GM23248 (cell line): ENCODE data around the gene SUSD3. TPM values are rescaled to one million over a fixed set of nuclear protein-coding genes. Genes with fewer than 3 reads are reported as not detected.

Source experiments
- DNase-seq: peaks from one replicate; pipeline ENCODE4 v3.0.0-alpha.2; 2015
- H2AFZ ChIP-seq: fragments of 200-600 bp; sonication (generic); 2 replicates; pipeline ENCODE4 v1.6.1; 2016; ENCODE audit warnings: antibody characterized with exemption
- H3F3A ChIP-seq: fragments of 200-600 bp; sonication (generic); 2 replicates; pipeline ENCODE4 v1.6.1; 2016; ENCODE audit warnings: mild to moderate bottlenecking, antibody characterized with exemption, mixed run types; ENCODE audit not compliant: insufficient read depth
- H3K27ac ChIP-seq: fragments of 200-600 bp; sonication (generic); 2 replicates; pipeline ENCODE4 v1.5.1; 2016; ENCODE audit warnings: mild to moderate bottlenecking
- H3K27me3 ChIP-seq: fragments of 200-600 bp; sonication (generic); replicated peaks from 2 replicates; pipeline ENCODE4 v1.6.1; 2016; ENCODE audit warnings: mild to moderate bottlenecking; ENCODE audit not compliant: insufficient read depth
- H3K36me3 ChIP-seq: fragments of 200-600 bp; sonication (generic); 2 replicates; pipeline ENCODE4 v1.6.1; 2016; ENCODE audit warnings: low read depth, mild to moderate bottlenecking
- H3K4me1 ChIP-seq: fragments of 200-600 bp; sonication (generic); 2 replicates; pipeline ENCODE4 v1.6.1; 2016; ENCODE audit warnings: mild to moderate bottlenecking; ENCODE audit not compliant: insufficient read depth
- H3K4me2 ChIP-seq: fragments of 200-600 bp; sonication (generic); one replicate; pipeline ENCODE4 v1.6.1; 2016; ENCODE audit warnings: mild to moderate bottlenecking; ENCODE audit not compliant: unreplicated experiment
- H3K4me3 ChIP-seq: fragments of 200-600 bp; sonication (generic); 2 replicates; pipeline ENCODE4 v1.5.1; 2016; ENCODE audit warnings: mild to moderate bottlenecking
- H3K79me2 ChIP-seq: fragments of 200-600 bp; sonication (generic); 2 replicates; pipeline ENCODE4 v1.6.1; 2016; ENCODE audit warnings: mild to moderate bottlenecking; ENCODE audit not compliant: insufficient read depth
- H3K9ac ChIP-seq: fragments of 200-600 bp; sonication (generic); 2 replicates; pipeline ENCODE4 v1.6.1; 2016; ENCODE audit warnings: mild to moderate bottlenecking
- H3K9me2 ChIP-seq: fragments of 200-600 bp; sonication (generic); 2 replicates; pipeline ENCODE4 v1.6.1; 2016; ENCODE audit warnings: mixed run types, mild to moderate bottlenecking, moderate library complexity; ENCODE audit not compliant: insufficient read depth
- H3K9me3 ChIP-seq: fragments of 200-600 bp; sonication (generic); one replicate; pipeline ENCODE4 v1.6.1; 2017; ENCODE audit warnings: low read depth
- H4K20me1 ChIP-seq: fragments of 200-600 bp; sonication (generic); 2 replicates; pipeline ENCODE4 v1.6.0; 2016; ENCODE audit not compliant: insufficient read depth
- EZH2 ChIP-seq: fragments of 200-600 bp; sonication (generic); IDR thresholded peaks from 2 replicates; pipeline ENCODE4 v1.6.1; 2018; ENCODE audit warnings: antibody characterized with exemption, mild to moderate bottlenecking; ENCODE audit not compliant: insufficient read depth, poor library complexity, severe bottlenecking
- EZH2phosphoT487 ChIP-seq: fragments of 200-600 bp; sonication (generic); IDR thresholded peaks from 2 replicates; pipeline ENCODE4 v1.6.1; 2018; ENCODE audit warnings: antibody characterized with exemption, moderate library complexity, mild to moderate bottlenecking, low read depth; ENCODE audit not compliant: insufficient read depth
- WGBS, 2 experiments: methylation state at CpG; one replicate each; pipeline ENCODE4 v1.1.6; 2015 to 2017; ENCODE audit warnings: low lambda C conversion rate in 2 of 2, low coverage in 1 of 2; ENCODE audit errors: missing lambda C conversion rate in 2 of 2; 5-methylcytosine and 5-hydroxymethylcytosine counted together
- in situ Hi-C: fragments of 300-500 bp; cut with MboI; formaldehyde crosslinking; loops from 2 replicates; pipeline ENCODE4 v1.15.0; 2020
- polyA plus RNA-seq: library from polyadenylated mRNA; unstranded; fragments of >200 nt; fragmentation: Nextera tagmentation; extraction: Ambion mirVana; gene quantifications from 2 replicates; pipeline ENCODE4 v1.2.1, GENCODE V29; 2016
- total RNA-seq: library from RNA; depleted of rRNA; stranded (reverse); fragments of >200 nt; shearing (Covaris generic); gene quantifications from 2 replicates; pipeline ENCODE4 v1.2.3, GENCODE V29; 2014

SUSD3 gene
- total and polyA plus RNA-seq, 2 experiments from 2014 or later, result 0.43 TPM; not detected in 1

- Histone ChIP-seq H3K27ac (no peak overlapping the region), H3F3A (no peaks in the 10 kb centered on the region), H3K27me3 (no peaks in the 10 kb centered on the region), H4K20me1 (no peaks in the 10 kb centered on the region), H3K4me3 (no peak overlapping the region), H3K9me3 (no peaks in the 10 kb centered on the region), H3K9me2 (no peaks in the 10 kb centered on the region), H3K79me2 (0 out of 2 replicates have a peak, but pooled peaks cover 9% of the 10 kb centered on the region), H3K4me1 (peaks cover 11% of the 10 kb centered on the region), H2AFZ (no peak overlapping the region), H3K36me3 (no peaks in the 10 kb centered on the region), H3K4me2 (no peak overlapping the region), H3K9ac (no peak overlapping the region)
- DNase-seq, result no peak
- in situ Hi-C loops, result no loop called here
- TF ChIP-seq EZH2 (no peak), EZH2phosphoT487 (no peak)
- WGBS, 2 experiments, result 85 to 86% methylated on average over 14 of the region's 14 CpGs
These were observed 69.7 kb downstream of the SUSD3 start for GRCh38 chr9:93128011-93128714.

DNA sequence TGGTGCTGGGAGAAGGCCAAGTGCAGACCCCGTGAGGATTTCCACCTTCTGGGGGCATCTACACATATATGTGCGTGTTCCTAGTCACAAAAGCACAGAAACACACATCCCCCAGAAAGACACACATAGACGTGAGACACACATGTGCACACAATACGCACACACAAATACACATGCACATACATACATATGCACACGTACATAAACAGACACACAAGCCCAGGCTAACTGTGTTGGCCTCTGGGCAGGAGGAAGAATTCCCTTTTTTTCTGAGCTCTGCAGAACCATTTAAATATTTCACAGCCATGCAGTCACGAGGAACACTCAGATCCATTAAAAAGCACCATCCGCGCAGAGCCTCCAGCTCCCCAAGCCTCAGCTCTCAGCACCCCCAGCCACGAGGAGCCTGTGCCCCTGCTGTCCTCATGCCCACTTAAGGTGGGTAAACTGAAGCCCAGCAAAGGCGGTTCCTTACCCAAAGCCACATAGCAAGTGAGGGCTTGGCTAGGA lies 70.3 kb downstream of the SUSD3 start:
- Histone ChIP-seq H3K9ac (no peak overlapping the region), H3K27me3 (no peaks in the 10 kb centered on the region), H3K9me3 (no peaks in the 10 kb centered on the region), H3K9me2 (no peaks in the 10 kb centered on the region), H3F3A (no peaks in the 10 kb centered on the region), H2AFZ (no peak overlapping the region), H3K36me3 (no peaks in the 10 kb centered on the region), H4K20me1 (no peaks in the 10 kb centered on the region), H3K4me1 (peaks cover 13% of the 10 kb centered on the region), H3K79me2 (0 out of 2 replicates have a peak, but pooled peaks cover 9% of the 10 kb centered on the region), H3K4me2 (no peak overlapping the region), H3K4me3 (no peak overlapping the region), H3K27ac (no peak overlapping the region)
- WGBS, 2 experiments, result 88 to 93% methylated on average over 10 of the region's 10 CpGs
- no peak for TF ChIP-seq EZH2
- no peak for TF ChIP-seq EZH2phosphoT487
- DNase-seq, result no peak
- in situ Hi-C loops, result no loop called here

- WGBS, 2 experiments, result 64 to 78% methylated on average over 5 to 8 of the region's 8 CpGs
- Histone ChIP-seq H3F3A (no peaks in the 10 kb centered on the region), H3K9me3 (no peaks in the 10 kb centered on the region), H3K9me2 (no peaks in the 10 kb centered on the region), H3K4me2 (no peak overlapping the region), H2AFZ (no peak overlapping the region), H4K20me1 (no peaks in the 10 kb centered on the region), H3K4me3 (no peak overlapping the region), H3K36me3 (no peaks in the 10 kb centered on the region), H3K27ac (no peak overlapping the region), H3K9ac (no peak overlapping the region), H3K27me3 (no peaks in the 10 kb centered on the region), H3K4me1 (peaks cover 13% of the 10 kb centered on the region), H3K79me2 (0 out of 2 replicates have a peak, but pooled peaks cover 9% of the 10 kb centered on the region)
- DNase-seq, result no peak
- TF ChIP-seq EZH2, result no peak
- TF ChIP-seq EZH2phosphoT487, result no peak
- in situ Hi-C loops, result no loop called here
These were observed 70.8 kb downstream of the SUSD3 start for GRCh38 chr9:93129286-93129685.

DNA sequence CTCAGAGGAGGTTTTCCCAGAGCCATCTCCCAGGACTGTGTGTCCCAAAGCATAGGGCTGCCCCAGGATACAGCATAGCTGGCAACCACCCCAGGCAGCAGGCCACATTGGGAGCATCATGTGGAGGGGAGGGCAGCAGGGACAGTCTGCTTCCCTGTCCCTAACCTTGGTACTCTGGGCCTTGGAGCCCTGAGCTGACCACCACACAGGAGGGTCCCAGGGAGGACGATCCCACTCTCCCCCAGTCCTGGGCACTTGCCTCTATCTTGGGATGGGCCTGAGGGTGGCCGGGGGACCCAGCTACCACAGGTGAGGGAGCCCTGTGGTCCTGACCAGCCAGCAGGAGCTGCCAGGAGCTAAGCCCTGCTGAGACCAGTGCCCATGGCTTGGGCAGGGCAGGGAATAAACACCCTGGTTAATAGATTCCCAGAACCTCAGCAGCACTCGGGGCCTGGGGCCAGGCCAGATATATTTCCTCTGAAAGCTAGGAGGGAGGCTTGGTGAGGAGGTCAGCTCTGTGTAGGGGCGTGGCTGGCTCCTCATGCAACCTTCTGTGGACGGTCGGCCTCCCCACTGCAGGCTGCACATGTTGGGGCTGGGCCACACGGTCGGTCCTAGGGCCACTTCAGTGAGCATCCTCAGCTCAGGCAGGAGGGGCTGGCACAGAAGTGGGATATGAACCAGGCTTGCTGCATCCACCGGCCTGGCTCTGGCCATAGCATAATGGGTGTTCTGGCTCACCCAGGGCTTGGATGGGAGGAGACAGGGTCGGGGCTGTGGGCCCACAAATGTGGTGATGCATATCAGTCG lies 71.4 kb downstream of the SUSD3 start:
- Histone ChIP-seq H3F3A (no peaks in the 10 kb centered on the region), H3K4me1 (peaks cover 13% of the 10 kb centered on the region), H3K9me3 (no peaks in the 10 kb centered on the region), H3K4me2 (no peak overlapping the region), H3K4me3 (no peak overlapping the region), H2AFZ (no peak overlapping the region), H3K9me2 (no peaks in the 10 kb centered on the region), H3K27ac (no peak overlapping the region), H4K20me1 (no peaks in the 10 kb centered on the region), H3K9ac (no peak overlapping the region), H3K36me3 (no peaks in the 10 kb centered on the region), H3K27me3 (no peaks in the 10 kb centered on the region), H3K79me2 (0 out of 2 replicates have a peak, but pooled peaks cover 9% of the 10 kb centered on the region)
- no peak for DNase-seq
- WGBS, 2 experiments, result 63 to 74% methylated on average over 11 of the region's 11 CpGs
- in situ Hi-C loops, result no loop called here
- no peak for TF ChIP-seq EZH2phosphoT487
- no peak for TF ChIP-seq EZH2
